Measurements from ENCODE around the gene HYPK. TPM values are rescaled to one million over a fixed set of nuclear protein-coding genes. Genes with fewer than 3 reads are reported as not detected.

HYPK gene
- total and polyA plus RNA-seq, 5 donors from 2014 or later = 6.4 to 19.7 (median 13.1) TPM

GRCh38 chr15:43774062-43774461 lies 26.3 kb upstream of the HYPK start:
- Mint-ChIP-seq H3K4me3 (peak overlapping the region in 2 of 4 donors; percentile 45 to 93), H3K36me3 (peaks cover 33% of the 10 kb centered on the region), H3K9me3 (peaks cover 0 to 3% (median 0%) of the 10 kb centered on the region in 7 donors), H3K27ac (peak overlapping the region in 1 of 3 donors; percentile 63), H3K27me3 (peaks cover 11% of the 10 kb centered on the region), H3K4me1 (peaks cover 0 to 21% (median 12%) of the 10 kb centered on the region in 4 donors)
- peaks cover 40% of the 10 kb centered on the region for H3K36me3 ChIP-seq (ENCODE audit: control insufficient read depth, insufficient read depth, low read length)
- no peak for ATAC-seq (ENCODE audit: low read depth in 2 of 2)
- H3K27me3 ChIP-seq (ENCODE audit: control insufficient read depth, insufficient read depth, low read length) = no peaks in the 10 kb centered on the region
- no peak overlapping the region for H3K27ac ChIP-seq (ENCODE audit: insufficient read depth, low read length, poor library complexity, severe bottlenecking)
- no peak overlapping the region for H3K4me3 ChIP-seq (ENCODE audit: low read depth, low read length)
- H3K9me3 ChIP-seq (ENCODE audit: control insufficient read depth in 2 of 2, low read length in 2 of 2) = no peaks in the 10 kb centered on the region
- no peak for DNase-seq
- peaks cover 15% of the 10 kb centered on the region for H3K4me1 ChIP-seq (ENCODE audit: control insufficient read depth, insufficient read depth, low read length, poor library complexity, severe bottlenecking)

- Histone ChIP-seq H3K27me3 (ENCODE audit: control insufficient read depth, insufficient read depth, low read length) (no peaks in the 10 kb centered on the region), H3K4me3 (ENCODE audit: low read depth, low read length) (no peak overlapping the region), H3K27ac (ENCODE audit: insufficient read depth, low read length, poor library complexity, severe bottlenecking) (no peak overlapping the region), H3K4me1 (ENCODE audit: control insufficient read depth, insufficient read depth, low read length, poor library complexity, severe bottlenecking) (peaks cover 15% of the 10 kb centered on the region), H3K36me3 (ENCODE audit: control insufficient read depth, insufficient read depth, low read length) (peaks cover 27% of the 10 kb centered on the region), H3K9me3 (ENCODE audit: control insufficient read depth in 2 of 2, low read length in 2 of 2) (no peaks in the 10 kb centered on the region)
- ATAC-seq (ENCODE audit: low read depth in 2 of 2) = no peak
- DNase-seq = no peak
- Mint-ChIP-seq H3K4me1 (peaks cover 0 to 22% (median 7%) of the 10 kb centered on the region in 4 donors), H3K27me3 (peaks cover 15% of the 10 kb centered on the region), H3K36me3 (peaks cover 22% of the 10 kb centered on the region), H3K4me3 (peak overlapping the region; percentile 93 to 95 (median 94)), H3K9me3 (peaks cover 0 to 3% (median 0%) of the 10 kb centered on the region in 7 donors), H3K27ac (peak overlapping the region in 1 of 3 donors; percentile 85)
Measured at GRCh38 chr15:43775411-43775965, 24.9 kb upstream of the HYPK start.

GRCh38 chr15:43776101-43776717 lies 24.2 kb upstream of the HYPK start:
- ATAC-seq (ENCODE audit: low read depth in 2 of 2) (peak in 1 of 2 donors; percentile 2), DNase-seq (no peak)
- peak overlapping the region; percentile 93 to 95 (median 94) for H3K4me3 Mint-ChIP-seq
- peaks cover 20% of the 10 kb centered on the region for H3K36me3 ChIP-seq (ENCODE audit: control insufficient read depth, insufficient read depth, low read length)
- peaks cover 15% of the 10 kb centered on the region for H3K4me1 ChIP-seq (ENCODE audit: control insufficient read depth, insufficient read depth, low read length, poor library complexity, severe bottlenecking)
- no peaks in the 10 kb centered on the region for H3K27me3 ChIP-seq (ENCODE audit: control insufficient read depth, insufficient read depth, low read length)
- no peak overlapping the region for H3K4me3 ChIP-seq (ENCODE audit: low read depth, low read length)
- peak overlapping the region in 2 of 3 donors; percentile 76 to 83 for H3K27ac Mint-ChIP-seq
- peaks cover 0 to 22% (median 7%) of the 10 kb centered on the region in 4 donors for H3K4me1 Mint-ChIP-seq
- H3K27ac ChIP-seq (ENCODE audit: insufficient read depth, low read length, poor library complexity, severe bottlenecking) = peak overlapping the region; percentile 68
- H3K9me3 ChIP-seq (ENCODE audit: control insufficient read depth in 2 of 2, low read length in 2 of 2) = no peaks in the 10 kb centered on the region
- peaks cover 16% of the 10 kb centered on the region for H3K36me3 Mint-ChIP-seq
- peaks cover 22% of the 10 kb centered on the region for H3K27me3 Mint-ChIP-seq
- H3K9me3 Mint-ChIP-seq = peaks cover 0 to 3% (median 0%) of the 10 kb centered on the region in 7 donors

DNA sequence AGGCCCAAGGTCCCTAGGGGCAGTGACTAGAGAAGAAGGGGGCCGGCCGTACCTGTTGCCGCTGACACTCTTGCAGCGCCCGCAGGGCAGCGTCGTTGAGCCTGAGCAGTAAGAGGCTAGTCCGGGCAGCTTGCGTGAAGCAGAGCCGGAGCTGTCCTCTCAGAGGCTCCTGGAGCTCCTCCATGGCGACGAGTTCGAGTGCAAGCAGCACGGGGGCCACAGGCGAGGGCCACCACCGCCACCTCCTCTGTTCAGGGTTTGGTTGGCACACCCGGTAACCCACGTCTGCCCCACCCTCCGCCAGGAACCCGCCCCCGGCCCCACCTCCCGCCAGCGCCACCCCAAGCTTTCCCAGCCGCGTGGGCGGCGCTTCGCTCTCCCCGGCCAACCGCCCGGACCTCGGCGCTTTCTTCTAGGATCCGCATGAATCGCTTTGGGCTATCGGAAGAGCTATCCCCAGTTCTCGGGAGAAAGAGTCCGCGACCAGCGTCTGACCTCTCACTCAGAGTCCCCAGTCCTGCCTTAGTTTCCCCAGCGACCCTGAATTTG lies 23.6 kb upstream of the HYPK start, which contains the start of gene ELL3:
Gene ELL3 (minus strand): TSS at position 249 of the 549 bp plus-strand sequence. CDS start 65 bp downstream, at position 184.
- Mint-ChIP-seq H3K4me3 (peak within 1 kb of the TSS; percentile 93 to 95 (median 94)), H3K4me1 (peaks cover 0 to 22% (median 7%) of the 10 kb centered on the region in 4 donors), H3K36me3 (peaks cover 10% of the 10 kb centered on the region), H3K27me3 (peaks cover 22% of the 10 kb centered on the region), H3K9me3 (peaks cover 0 to 3% (median 0%) of the 10 kb centered on the region in 7 donors), H3K27ac (peak within 1 kb of the TSS; percentile 77 to 93 (median 91))
- peaks cover 15% of the 10 kb centered on the region for H3K4me1 ChIP-seq (ENCODE audit: control insufficient read depth, insufficient read depth, low read length, poor library complexity, severe bottlenecking)
- DNase-seq = peak; percentile 70 to 86 (median 72)
- ATAC-seq (ENCODE audit: low read depth in 2 of 2) = peak; percentile 74 to 75
- no peaks in the 10 kb centered on the region for H3K9me3 ChIP-seq (ENCODE audit: control insufficient read depth in 2 of 2, low read length in 2 of 2)
- peak within 1 kb of the TSS; percentile 68 for H3K27ac ChIP-seq (ENCODE audit: insufficient read depth, low read length, poor library complexity, severe bottlenecking)
- no peaks in the 10 kb centered on the region for H3K27me3 ChIP-seq (ENCODE audit: control insufficient read depth, insufficient read depth, low read length)
- peak within 1 kb of the TSS; percentile 82 for H3K4me3 ChIP-seq (ENCODE audit: low read depth, low read length)
- H3K36me3 ChIP-seq (ENCODE audit: control insufficient read depth, insufficient read depth, low read length) = peaks cover 14% of the 10 kb centered on the region

DNA sequence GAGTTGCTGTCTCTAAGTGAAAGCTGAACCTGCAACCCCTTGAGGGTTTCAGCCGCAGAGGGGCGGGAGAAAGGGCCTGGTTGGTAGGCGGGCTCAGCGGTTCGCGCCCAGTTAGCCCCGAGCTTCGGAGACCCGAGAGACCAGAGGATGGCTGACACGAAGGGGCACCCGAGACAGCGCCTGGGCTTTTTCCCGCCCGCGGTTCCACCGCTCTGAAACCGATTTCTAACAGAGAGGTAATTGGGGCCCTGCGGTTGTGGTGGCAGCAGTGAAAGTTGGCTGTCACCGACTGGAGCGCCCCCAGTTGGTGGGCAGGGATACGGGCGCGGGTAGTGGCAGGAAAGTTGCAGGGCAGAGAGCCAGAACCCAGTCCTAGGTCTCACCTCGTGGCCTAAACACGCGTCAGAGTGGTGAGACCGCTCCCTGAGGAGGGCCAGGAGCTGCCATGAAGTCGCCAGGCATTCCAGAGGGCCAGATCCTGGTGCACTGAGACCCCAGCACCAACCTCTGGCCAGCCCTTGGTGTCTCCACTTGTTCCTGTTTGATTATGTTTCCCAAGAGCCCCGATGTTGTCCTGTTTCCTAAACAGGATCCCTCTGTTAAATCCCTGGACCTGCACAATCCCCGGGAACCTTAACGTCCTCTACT lies 23.0 kb upstream of the HYPK start:
- Mint-ChIP-seq H3K4me1 (peaks cover 0 to 22% (median 7%) of the 10 kb centered on the region in 4 donors), H3K27ac (peak overlapping the region; percentile 77 to 93 (median 91)), H3K4me3 (peak overlapping the region; percentile 93 to 95 (median 94)), H3K27me3 (peaks cover 28% of the 10 kb centered on the region), H3K9me3 (peaks cover 0 to 3% (median 0%) of the 10 kb centered on the region in 7 donors), H3K36me3 (peaks cover 7% of the 10 kb centered on the region)
- Histone ChIP-seq H3K4me1 (ENCODE audit: control insufficient read depth, insufficient read depth, low read length, poor library complexity, severe bottlenecking) (peaks cover 15% of the 10 kb centered on the region), H3K27ac (ENCODE audit: insufficient read depth, low read length, poor library complexity, severe bottlenecking) (peak overlapping the region; percentile 68), H3K27me3 (ENCODE audit: control insufficient read depth, insufficient read depth, low read length) (no peaks in the 10 kb centered on the region), H3K36me3 (ENCODE audit: control insufficient read depth, insufficient read depth, low read length) (peaks cover 8% of the 10 kb centered on the region), H3K9me3 (ENCODE audit: control insufficient read depth in 2 of 2, low read length in 2 of 2) (no peaks in the 10 kb centered on the region), H3K4me3 (ENCODE audit: low read depth, low read length) (peak overlapping the region; percentile 82)
- peak; percentile 74 to 89 (median 82) for DNase-seq
- peak; percentile 76 to 77 for ATAC-seq (ENCODE audit: low read depth in 2 of 2)

DNA sequence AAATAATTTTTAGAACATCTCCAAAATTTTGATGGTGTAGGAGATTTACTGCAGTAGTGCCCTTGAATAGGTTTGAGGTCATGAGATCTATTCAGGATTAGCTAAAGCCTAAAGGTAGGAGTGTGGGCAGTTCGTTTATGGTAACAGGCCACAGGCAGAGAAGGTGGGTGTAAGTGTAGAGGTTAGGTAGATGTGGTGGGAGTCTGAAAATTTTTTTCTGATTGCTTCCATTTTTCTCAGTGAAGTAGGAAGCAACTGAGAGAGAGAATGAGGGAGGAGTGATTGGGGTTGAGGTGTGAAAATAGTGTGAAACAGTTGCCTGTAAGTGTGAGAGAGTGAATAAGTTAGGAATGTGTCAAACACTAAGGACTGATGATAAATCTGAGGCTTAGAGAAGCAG lies 21.4 kb upstream of the HYPK start:
- Mint-ChIP-seq H3K4me3 (peak overlapping the region in 3 of 4 donors; percentile 25 to 71 (median 34)), H3K9me3 (peaks cover 0 to 3% (median 0%) of the 10 kb centered on the region in 7 donors), H3K4me1 (peaks cover 0 to 22% (median 7%) of the 10 kb centered on the region in 4 donors), H3K27me3 (peaks cover 39% of the 10 kb centered on the region), H3K27ac (no peak overlapping the region), H3K36me3 (no peaks in the 10 kb centered on the region)
- H3K27ac ChIP-seq (ENCODE audit: insufficient read depth, low read length, poor library complexity, severe bottlenecking) = no peak overlapping the region
- H3K36me3 ChIP-seq (ENCODE audit: control insufficient read depth, insufficient read depth, low read length) = no peaks in the 10 kb centered on the region
- DNase-seq (no peak), ATAC-seq (ENCODE audit: low read depth in 2 of 2) (no peak)
- H3K4me1 ChIP-seq (ENCODE audit: control insufficient read depth, insufficient read depth, low read length, poor library complexity, severe bottlenecking) = peaks cover 15% of the 10 kb centered on the region
- H3K9me3 ChIP-seq (ENCODE audit: control insufficient read depth in 2 of 2, low read length in 2 of 2) = no peaks in the 10 kb centered on the region
- no peak overlapping the region for H3K4me3 ChIP-seq (ENCODE audit: low read depth, low read length)
- no peaks in the 10 kb centered on the region for H3K27me3 ChIP-seq (ENCODE audit: control insufficient read depth, insufficient read depth, low read length)

DNA sequence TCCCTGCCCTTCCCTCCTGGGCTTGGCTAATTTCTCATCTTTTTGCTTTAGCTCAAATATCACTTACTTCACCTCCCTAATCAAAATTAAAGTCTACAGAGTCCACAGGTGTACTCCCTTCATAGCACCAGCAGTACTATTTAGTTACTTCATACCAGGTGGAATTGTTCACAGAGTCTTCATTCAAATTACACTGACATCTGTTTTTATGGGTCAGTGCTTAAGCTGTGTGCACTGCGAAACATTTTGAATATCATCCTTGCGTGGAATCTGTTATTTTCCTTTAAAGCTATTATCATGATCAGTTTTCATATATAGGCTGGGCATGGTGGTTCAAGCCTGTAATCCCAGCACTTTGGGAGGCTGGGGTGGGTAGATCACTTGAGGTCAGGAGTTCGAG lies 11.0 kb upstream of the HYPK start:
- H3K9me3 Mint-ChIP-seq = peaks cover 0 to 4% (median 0%) of the 10 kb centered on the region in 7 donors
- H3K4me1 Mint-ChIP-seq = peaks cover 0 to 30% (median 17%) of the 10 kb centered on the region in 4 donors
- peaks cover 23% of the 10 kb centered on the region for H3K4me1 ChIP-seq (ENCODE audit: control insufficient read depth, insufficient read depth, low read length, poor library complexity, severe bottlenecking)
- H3K27me3 Mint-ChIP-seq = no peaks in the 10 kb centered on the region
- H3K36me3 Mint-ChIP-seq = peaks cover 11% of the 10 kb centered on the region
- H3K4me3 ChIP-seq (ENCODE audit: low read depth, low read length) = no peak overlapping the region
- no peaks in the 10 kb centered on the region for H3K27me3 ChIP-seq (ENCODE audit: control insufficient read depth, insufficient read depth, low read length)
- no peaks in the 10 kb centered on the region for H3K9me3 ChIP-seq (ENCODE audit: control insufficient read depth in 2 of 2, low read length in 2 of 2)
- H3K27ac Mint-ChIP-seq = no peak overlapping the region
- no peak overlapping the region for H3K27ac ChIP-seq (ENCODE audit: insufficient read depth, low read length, poor library complexity, severe bottlenecking)
- ATAC-seq (ENCODE audit: low read depth in 2 of 2) = no peak
- no peak for DNase-seq
- peaks cover 12% of the 10 kb centered on the region for H3K36me3 ChIP-seq (ENCODE audit: control insufficient read depth, insufficient read depth, low read length)
- peak overlapping the region in 2 of 4 donors; percentile 4 to 61 for H3K4me3 Mint-ChIP-seq
